ENCODE results near the gene ACY1.

ACY1 gene

GRCh38 chr3:52002748-52003147 lies 19.4 kb downstream of the ACY1 start:
- no peak for TF ChIP-seq CTCF (conservative IDR thresholded peaks at IDR 0.05; ENCODE audit: low read depth, low read length)
- no peak overlapping the region for H3K4me3 ChIP-seq (ENCODE audit: low read depth, low read length)

DNA sequence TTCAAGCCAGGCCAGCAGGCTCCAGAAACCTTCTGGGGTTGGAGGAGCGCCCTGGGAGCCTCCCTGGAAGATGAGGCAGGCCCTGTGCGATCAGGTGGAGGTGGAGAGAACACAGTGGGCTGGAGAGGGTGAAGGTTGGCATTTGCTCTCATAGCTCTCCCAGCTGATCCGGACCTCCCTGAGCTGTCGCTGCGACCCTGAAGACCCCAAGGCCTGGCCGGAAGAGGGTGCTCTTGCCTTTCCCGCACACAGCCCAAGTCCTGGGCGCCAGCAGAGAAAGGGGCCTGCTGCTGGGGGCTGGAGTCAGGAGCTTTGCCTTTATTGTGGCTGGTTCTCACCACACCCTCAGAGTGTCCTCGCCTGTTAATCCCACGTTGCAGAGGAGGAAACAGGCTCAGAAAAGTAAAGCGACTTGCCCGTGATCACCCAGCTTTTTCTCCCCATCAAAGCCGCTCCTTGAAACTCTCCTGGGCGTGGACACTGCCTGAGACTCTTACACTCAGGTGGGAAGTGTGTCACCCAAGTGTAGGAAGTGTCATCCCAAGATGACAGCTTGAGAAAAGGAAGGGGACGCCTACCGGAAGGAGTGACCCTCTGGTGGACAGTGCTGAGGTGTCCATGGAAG lies 20.9 kb downstream of the ACY1 start:
- DNase-seq (ENCODE audit: low read depth): peak; percentile 67
- TF ChIP-seq CTCF (conservative IDR thresholded peaks at IDR 0.05; ENCODE audit: low read depth, low read length): peak; percentile 80
- no peak overlapping the region for H3K4me3 ChIP-seq (ENCODE audit: low read depth, low read length)

More at GRCh38 chr3:52002748-52003147, 19.4 kb downstream of the ACY1 start:
- no peak for DNase-seq (ENCODE audit: low read depth)

- no peak for DNase-seq (ENCODE audit: low read depth)
- no peak for TF ChIP-seq CTCF (conservative IDR thresholded peaks at IDR 0.05; ENCODE audit: low read depth, low read length)
- no peak overlapping the region for H3K4me3 ChIP-seq (ENCODE audit: low read depth, low read length)
Observed at GRCh38 chr3:52004906-52005395, 21.6 kb downstream of the ACY1 start.

- no peak for TF ChIP-seq CTCF (conservative IDR thresholded peaks at IDR 0.05; ENCODE audit: low read depth, low read length)
- peak; percentile 41 for DNase-seq (ENCODE audit: low read depth)
- no peak overlapping the region for H3K4me3 ChIP-seq (ENCODE audit: low read depth, low read length)
Observed at GRCh38 chr3:52005571-52005986, 22.2 kb downstream of the ACY1 start.

- no peak for DNase-seq (ENCODE audit: low read depth)
- TF ChIP-seq CTCF (conservative IDR thresholded peaks at IDR 0.05; ENCODE audit: low read depth, low read length): no peak
- no peak overlapping the region for H3K4me3 ChIP-seq (ENCODE audit: low read depth, low read length)
Observed at GRCh38 chr3:52006017-52006819, 22.9 kb downstream of the ACY1 start.

- no peak for TF ChIP-seq CTCF (conservative IDR thresholded peaks at IDR 0.05; ENCODE audit: low read depth, low read length)
- no peak overlapping the region for H3K4me3 ChIP-seq (ENCODE audit: low read depth, low read length)
- DNase-seq (ENCODE audit: low read depth): no peak
Observed at GRCh38 chr3:52006820-52007133, 23.4 kb downstream of the ACY1 start.

All from choroid plexus epithelial cell (primary cell).